H9 (cell line): ENCODE data around the gene INTS3. TPM values are rescaled to one million over a fixed set of nuclear protein-coding genes. Genes with fewer than 3 reads are reported as not detected.
A peak's percentile ranks its signal among the peaks of the same experiment; 100 is the strongest.

Experiments used
- DNase-seq: peaks from one replicate; pipeline ENCODE4 v3.0.0-alpha.2; 2017
- H2AFZ ChIP-seq: one replicate; pipeline ENCODE4 v1.6.1; 2013; ENCODE audit warnings: mild to moderate bottlenecking, low read length, control low read depth, moderate library complexity
- H2AK5ac ChIP-seq: 2 replicates; pipeline ENCODE4 v1.6.1; 2013; ENCODE audit warnings: low read length, control low read depth, mixed read lengths; ENCODE audit not compliant: insufficient read length
- H2BK120ac ChIP-seq: one replicate; pipeline ENCODE4 v1.6.1; 2013; ENCODE audit warnings: low read depth, mild to moderate bottlenecking, low read length, control low read depth, inconsistent platforms; ENCODE audit not compliant: poor library complexity, severe bottlenecking
- H2BK12ac ChIP-seq: 2 replicates; pipeline ENCODE4 v1.6.1; 2013; ENCODE audit warnings: low read length, control low read depth, mixed read lengths, low read depth; ENCODE audit not compliant: insufficient read length
- H2BK15ac ChIP-seq: 2 replicates; pipeline ENCODE4 v1.6.1; 2013; ENCODE audit warnings: low read depth, low read length, control low read depth
- H2BK20ac ChIP-seq: one replicate; pipeline ENCODE4 v1.6.1; 2013; ENCODE audit warnings: low read depth, mild to moderate bottlenecking, low read length, control low read depth, inconsistent platforms; ENCODE audit not compliant: poor library complexity, severe bottlenecking
- H2BK5ac ChIP-seq: 2 replicates; pipeline ENCODE4 v1.6.1; 2013; ENCODE audit warnings: low read length, control low read depth, mixed read lengths; ENCODE audit not compliant: insufficient read length
- H3K14ac ChIP-seq: 2 replicates; pipeline ENCODE4 v1.6.1; 2013; ENCODE audit warnings: low read length, control low read depth; ENCODE audit not compliant: insufficient read depth
- H3K18ac ChIP-seq: 2 replicates; pipeline ENCODE4 v1.6.1; 2013; ENCODE audit warnings: low read depth, mild to moderate bottlenecking, mixed read lengths, low read length, control low read depth; ENCODE audit not compliant: insufficient read length
- H3K23ac ChIP-seq: 2 replicates; pipeline ENCODE4 v1.6.1; 2013; ENCODE audit warnings: low read length, control low read depth, mixed read lengths, low read depth; ENCODE audit not compliant: insufficient read length
- H3K23me2 ChIP-seq: 2 replicates; pipeline ENCODE4 v1.6.1; 2013; ENCODE audit warnings: low read depth, mild to moderate bottlenecking, mixed read lengths, low read length, control low read depth; ENCODE audit not compliant: insufficient read length, poor library complexity, severe bottlenecking
- H3K27ac ChIP-seq: 2 replicates; pipeline ENCODE4 v1.5.1; 2013; ENCODE audit warnings: low read length, control low read depth, mixed read lengths, low read depth; ENCODE audit not compliant: insufficient read length
- H3K27me3 ChIP-seq: 2 replicates; pipeline ENCODE4 v1.6.1; 2013; ENCODE audit warnings: low read length, control low read depth, inconsistent platforms; ENCODE audit not compliant: insufficient read depth
- H3K4ac ChIP-seq: 2 replicates; pipeline ENCODE4 v1.6.1; 2013; ENCODE audit warnings: low read depth, mild to moderate bottlenecking, control low read depth, inconsistent platforms, low read length, moderate library complexity
- H3K4me1 ChIP-seq: 2 replicates; pipeline ENCODE4 v1.6.1; 2013; ENCODE audit warnings: low read length, control low read depth, inconsistent platforms; ENCODE audit not compliant: insufficient read depth
- H3K4me2 ChIP-seq: 2 replicates; pipeline ENCODE4 v1.6.1; 2013; ENCODE audit warnings: low read length, control low read depth, mixed read lengths; ENCODE audit not compliant: insufficient read length, insufficient read depth
- H3K56ac ChIP-seq: 2 replicates; pipeline ENCODE4 v1.6.1; 2013; ENCODE audit warnings: low read depth, mild to moderate bottlenecking, mixed read lengths, low read length, control low read depth; ENCODE audit not compliant: insufficient read length
- H3K79me1 ChIP-seq: 2 replicates; pipeline ENCODE4 v1.6.1; 2013; ENCODE audit warnings: low read depth, mild to moderate bottlenecking, moderate library complexity, low read length, control low read depth, inconsistent platforms; ENCODE audit not compliant: insufficient read depth, poor library complexity, severe bottlenecking
- H3K79me2 ChIP-seq: 2 replicates; pipeline ENCODE4 v1.6.1; 2013; ENCODE audit warnings: low read length, control low read depth, inconsistent platforms; ENCODE audit not compliant: insufficient read depth
- H3K9ac ChIP-seq: 2 replicates; pipeline ENCODE4 v1.6.1; 2013; ENCODE audit warnings: low read length, control low read depth, mixed read lengths; ENCODE audit not compliant: insufficient read length; ENCODE audit errors: extremely low read depth
- H3K9me3 ChIP-seq: one replicate; pipeline ENCODE4 v1.6.1; 2013; ENCODE audit warnings: low read depth, low read length, inconsistent platforms; ENCODE audit not compliant: control insufficient read depth
- H3T11ph ChIP-seq: one replicate; pipeline ENCODE4 v1.6.1; 2013; ENCODE audit warnings: mild to moderate bottlenecking, low read length, control low read depth, inconsistent platforms
- H4K20me1 ChIP-seq: one replicate; pipeline ENCODE4 v1.6.1; 2013; ENCODE audit not compliant: control insufficient read depth, insufficient read length, insufficient read depth
- H4K5ac ChIP-seq: 2 replicates; pipeline ENCODE4 v1.6.1; 2013; ENCODE audit warnings: low read depth, mild to moderate bottlenecking, mixed read lengths, low read length, control low read depth; ENCODE audit not compliant: insufficient read length
- H4K8ac ChIP-seq: replicated peaks from 2 replicates; pipeline ENCODE4 v1.6.1; 2013; ENCODE audit warnings: low read length, control low read depth, mixed read lengths, low read depth; ENCODE audit not compliant: insufficient read length
- H4K91ac ChIP-seq: 2 replicates; pipeline ENCODE4 v1.6.1; 2013; ENCODE audit warnings: low read depth, mild to moderate bottlenecking, moderate library complexity, mixed read lengths, low read length, control low read depth; ENCODE audit not compliant: insufficient read length
- H3K27ac Mint-ChIP-seq, 3 experiments: 2 replicates in 2 of 3; 3 replicates in 1 of 3; pipeline ENCODE4 v1.8.0; 2020 to 2021; ENCODE audit warnings: mixed read lengths in 3 of 3, mild to moderate bottlenecking in 1 of 3, moderate library complexity in 1 of 3
- H3K27me3 Mint-ChIP-seq: 2 replicates; pipeline ENCODE4 v1.8.0; 2021; ENCODE audit warnings: low read depth, mild to moderate bottlenecking, moderate library complexity, mixed read lengths
- H3K36me3 Mint-ChIP-seq, 3 experiments: 2 replicates in 2 of 3; 3 replicates in 1 of 3; pipeline ENCODE4 v1.8.0; 2020 to 2021; ENCODE audit warnings: low read depth in 3 of 3, mixed read lengths in 3 of 3; ENCODE audit not compliant: insufficient read depth in 1 of 3
- H3K4me1 Mint-ChIP-seq, 2 experiments: 2 replicates each; pipeline ENCODE4 v1.8.0; 2020; ENCODE audit warnings: mixed read lengths in 2 of 2
- H3K4me3 Mint-ChIP-seq, 2 experiments: 2 replicates in 1 of 2; 3 replicates in 1 of 2; pipeline ENCODE4 v1.8.0; 2020 to 2021; ENCODE audit warnings: mild to moderate bottlenecking in 2 of 2, mixed read lengths in 2 of 2, moderate library complexity in 1 of 2
- H3K9me3 Mint-ChIP-seq, 2 experiments: 2 replicates in 1 of 2; 3 replicates in 1 of 2; pipeline ENCODE4 v1.8.0; 2020; ENCODE audit warnings: mild to moderate bottlenecking in 2 of 2, mixed read lengths in 2 of 2, moderate library complexity in 1 of 2
- WGBS: extraction: QIAGEN DNeasy Blood & Tissue Kit; methylation state at CpG from one replicate; pipeline ENCODE4 v1.1.7; 2013; ENCODE audit warnings: missing lambda C conversion rate, low lambda C conversion rate, mixed read lengths; ENCODE audit not compliant: insufficient read length; ENCODE audit errors: extremely low coverage; 5-methylcytosine and 5-hydroxymethylcytosine counted together
- total RNA-seq: library from RNA; stranded (reverse); gene quantifications from 2 replicates; pipeline ENCODE4 v1.2.1, GENCODE V29; 2021
- TF ChIP-seq, protein P1 (sequence below): fragments of 200-600 bp; sonication (generic); conservative IDR thresholded peaks from 3 replicates; pipeline ENCODE4 v1.8.0; 2021; ENCODE audit warnings: antibody characterized with exemption, mild to moderate bottlenecking

Gene INTS3
- total RNA-seq, 1 experiment from 2014 or later, result 67.1 TPM

DNA sequence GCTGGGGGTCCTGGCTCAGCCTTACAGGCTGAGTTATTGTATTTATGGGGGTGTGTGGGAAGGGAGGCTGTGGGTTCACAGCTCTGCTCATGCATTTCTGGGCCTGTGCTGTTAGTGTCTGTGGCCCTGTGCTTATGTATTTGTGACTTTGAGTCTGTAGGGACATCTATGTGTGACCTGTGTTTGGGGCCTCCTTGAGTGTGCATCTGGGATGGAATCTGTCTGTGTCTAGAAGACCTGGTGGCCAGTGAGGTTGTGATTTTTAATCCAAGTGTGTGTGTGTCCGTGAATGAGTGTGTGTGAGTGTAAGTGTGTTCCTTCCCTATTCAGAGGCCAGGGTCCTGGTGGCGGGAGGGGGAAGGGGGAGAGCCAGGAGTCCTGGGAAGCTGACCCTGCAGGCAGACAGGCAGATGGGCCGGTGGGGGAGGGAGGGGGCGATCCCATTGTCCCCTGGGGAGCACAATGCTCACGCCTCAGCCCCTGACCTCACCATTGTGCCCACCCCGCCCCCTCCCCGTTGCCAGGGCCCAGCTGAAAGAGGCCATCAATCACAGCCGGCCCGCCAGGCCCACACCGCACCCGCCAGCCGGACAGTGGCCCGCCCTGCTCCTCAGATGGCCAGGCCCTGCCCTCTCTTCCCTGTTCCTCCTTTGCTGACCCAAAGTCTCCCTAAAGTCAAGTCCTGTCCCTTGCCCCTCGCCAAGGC is 66.9 kb downstream of the INTS3 start:
- no peaks in the 10 kb centered on the region for H3K79me1 ChIP-seq
- no peaks in the 10 kb centered on the region for H4K20me1 ChIP-seq
- Mint-ChIP-seq H3K4me1 (peaks cover 39 to 56% of the 10 kb centered on the region in 2 experiments), H3K4me3 (peak overlapping the region in 1 of 2 experiments; percentile 2; a peak in 1 of 5 replicates), H3K36me3 (no peaks in the 10 kb centered on the region), H3K27me3 (no peaks in the 10 kb centered on the region; the same call in none of the 2 replicates), H3K27ac (peak overlapping the region in 2 of 3 experiments; percentile 5 to 54; a peak in 3 of 7 replicates), H3K9me3 (no peaks in the 10 kb centered on the region)
- no CpG with 5 or more reads among the region's 14 CpGs for WGBS
- no peaks in the 10 kb centered on the region for H3K79me2 ChIP-seq
- H4K8ac ChIP-seq, result no peak overlapping the region
- no peaks in the 10 kb centered on the region for H3K4me1 ChIP-seq
- no peak overlapping the region for H3K56ac ChIP-seq
- no peak overlapping the region for H3K23ac ChIP-seq
- no peak overlapping the region for H2AK5ac ChIP-seq
- no peak overlapping the region for H4K5ac ChIP-seq
- no peak overlapping the region for H4K91ac ChIP-seq
- no peak overlapping the region for H3K27ac ChIP-seq
- no peak overlapping the region for H3K18ac ChIP-seq
- H3T11ph ChIP-seq, result no peak overlapping the region
- peak overlapping the region; percentile 42; the same call in 1 of the 2 replicates for H3K14ac ChIP-seq
- no peaks in the 10 kb centered on the region for H3K23me2 ChIP-seq
- no peaks in the 10 kb centered on the region for H3K9me3 ChIP-seq
- H2BK5ac ChIP-seq, result no peak overlapping the region
- H2AFZ ChIP-seq, result no peak overlapping the region
- H3K9ac ChIP-seq, result no peak overlapping the region
- DNase-seq, result peak; percentile 33
- TF ChIP-seq, protein P1, sequence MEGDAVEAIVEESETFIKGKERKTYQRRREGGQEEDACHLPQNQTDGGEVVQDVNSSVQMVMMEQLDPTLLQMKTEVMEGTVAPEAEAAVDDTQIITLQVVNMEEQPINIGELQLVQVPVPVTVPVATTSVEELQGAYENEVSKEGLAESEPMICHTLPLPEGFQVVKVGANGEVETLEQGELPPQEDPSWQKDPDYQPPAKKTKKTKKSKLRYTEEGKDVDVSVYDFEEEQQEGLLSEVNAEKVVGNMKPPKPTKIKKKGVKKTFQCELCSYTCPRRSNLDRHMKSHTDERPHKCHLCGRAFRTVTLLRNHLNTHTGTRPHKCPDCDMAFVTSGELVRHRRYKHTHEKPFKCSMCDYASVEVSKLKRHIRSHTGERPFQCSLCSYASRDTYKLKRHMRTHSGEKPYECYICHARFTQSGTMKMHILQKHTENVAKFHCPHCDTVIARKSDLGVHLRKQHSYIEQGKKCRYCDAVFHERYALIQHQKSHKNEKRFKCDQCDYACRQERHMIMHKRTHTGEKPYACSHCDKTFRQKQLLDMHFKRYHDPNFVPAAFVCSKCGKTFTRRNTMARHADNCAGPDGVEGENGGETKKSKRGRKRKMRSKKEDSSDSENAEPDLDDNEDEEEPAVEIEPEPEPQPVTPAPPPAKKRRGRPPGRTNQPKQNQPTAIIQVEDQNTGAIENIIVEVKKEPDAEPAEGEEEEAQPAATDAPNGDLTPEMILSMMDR, result no peak
- H3K27me3 ChIP-seq, result no peaks in the 10 kb centered on the region
- no peak overlapping the region for H2BK120ac ChIP-seq
- H2BK20ac ChIP-seq, result no peak overlapping the region
- no peak overlapping the region for H3K4ac ChIP-seq
- H2BK15ac ChIP-seq, result no peak overlapping the region
- no peak overlapping the region for H3K4me2 ChIP-seq
- no peak overlapping the region for H2BK12ac ChIP-seq
